22Rv1 (cell line): ENCODE results near the gene IL25.

Source experiments
- ZFX ChIP-seq: fragments of 450-650 bp; IDR thresholded peaks from 2 replicates; pipeline ENCODE4 v1.6.1; 2017; ENCODE audit warnings: antibody characterized with exemption, borderline replicate concordance
- TF ChIP-seq, protein P1 (sequence below): fragments of 450-650 bp; IDR thresholded peaks from 2 replicates; pipeline ENCODE4 v1.5.1; 2017; ENCODE audit warnings: mild to moderate bottlenecking

DNA sequence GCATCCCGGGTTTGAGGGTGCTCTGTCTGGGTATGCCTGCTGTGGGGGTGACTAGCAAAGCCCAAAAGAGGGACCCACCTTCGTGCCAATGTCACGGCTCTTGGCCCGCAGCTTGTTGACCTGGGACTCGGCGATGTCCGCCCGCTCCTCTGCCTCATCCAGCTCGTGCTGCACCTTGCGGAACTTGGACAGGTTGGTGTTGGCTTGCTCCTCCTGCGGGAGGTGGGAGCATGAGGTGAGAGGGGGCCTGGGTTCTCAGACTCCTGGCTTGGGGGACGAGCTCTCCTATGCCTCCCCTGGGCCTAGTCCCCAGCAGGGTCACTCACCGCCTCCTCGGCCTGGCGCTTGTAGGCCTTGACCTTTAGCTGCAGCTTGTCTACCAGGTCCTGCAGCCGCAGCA lies 41.1 kb downstream of the IL25 start:
- TF ChIP-seq, protein P1, sequence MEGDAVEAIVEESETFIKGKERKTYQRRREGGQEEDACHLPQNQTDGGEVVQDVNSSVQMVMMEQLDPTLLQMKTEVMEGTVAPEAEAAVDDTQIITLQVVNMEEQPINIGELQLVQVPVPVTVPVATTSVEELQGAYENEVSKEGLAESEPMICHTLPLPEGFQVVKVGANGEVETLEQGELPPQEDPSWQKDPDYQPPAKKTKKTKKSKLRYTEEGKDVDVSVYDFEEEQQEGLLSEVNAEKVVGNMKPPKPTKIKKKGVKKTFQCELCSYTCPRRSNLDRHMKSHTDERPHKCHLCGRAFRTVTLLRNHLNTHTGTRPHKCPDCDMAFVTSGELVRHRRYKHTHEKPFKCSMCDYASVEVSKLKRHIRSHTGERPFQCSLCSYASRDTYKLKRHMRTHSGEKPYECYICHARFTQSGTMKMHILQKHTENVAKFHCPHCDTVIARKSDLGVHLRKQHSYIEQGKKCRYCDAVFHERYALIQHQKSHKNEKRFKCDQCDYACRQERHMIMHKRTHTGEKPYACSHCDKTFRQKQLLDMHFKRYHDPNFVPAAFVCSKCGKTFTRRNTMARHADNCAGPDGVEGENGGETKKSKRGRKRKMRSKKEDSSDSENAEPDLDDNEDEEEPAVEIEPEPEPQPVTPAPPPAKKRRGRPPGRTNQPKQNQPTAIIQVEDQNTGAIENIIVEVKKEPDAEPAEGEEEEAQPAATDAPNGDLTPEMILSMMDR, result no peak
- TF ChIP-seq ZFX, result no peak
